ENCODE results near the gene OPCML. TPM values are rescaled to one million over a fixed set of nuclear protein-coding genes. Genes with fewer than 3 reads are reported as not detected.

OPCML gene
- polyA plus RNA-seq, 1 donor from 2014 or later, result 11.6 TPM

- Histone ChIP-seq H3K79me2 (replicated peaks; ENCODE audit: insufficient read depth, low read length) (no peaks in the 10 kb centered on the region), H3K9ac (ENCODE audit: low read length) (no peak overlapping the region), H3K9me2 (ENCODE audit: insufficient read depth, low read length) (no peaks in the 10 kb centered on the region), H3F3A (ENCODE audit: insufficient read depth, low read length, poor library complexity, severe bottlenecking) (no peaks in the 10 kb centered on the region), H4K20me1 (ENCODE audit: insufficient read depth) (no peaks in the 10 kb centered on the region), H3K4me3 (ENCODE audit: low read length) (no peak overlapping the region), H3K27ac (ENCODE audit: low read length) (no peak overlapping the region), H3K36me3 (ENCODE audit: insufficient read depth, low read length) (no peaks in the 10 kb centered on the region), H3K27me3 (ENCODE audit: insufficient read depth, low read depth, low read length) (no peaks in the 10 kb centered on the region), H2AFZ (ENCODE audit: low read depth, low read length) (no peak overlapping the region), H3K4me2 (ENCODE audit: low read length) (no peak overlapping the region), H3K9me3 (ENCODE audit: low read length) (no peaks in the 10 kb centered on the region)
- TF ChIP-seq SMC3 (conservative IDR thresholded peaks at IDR 0.05; ENCODE audit: poor library complexity) (no peak), POLR2AphosphoS5 (IDR thresholded peaks at IDR 0.05) (no peak), MXI1 (conservative IDR thresholded peaks at IDR 0.05; ENCODE audit: poor library complexity, severe bottlenecking) (no peak), CTCF (IDR thresholded peaks at IDR 0.05; ENCODE audit: poor library complexity, severe bottlenecking) (no peak), RAD21 (conservative IDR thresholded peaks at IDR 0.05) (no peak), REST (IDR thresholded peaks at IDR 0.05; ENCODE audit: borderline replicate concordance) (no peak), EZH2 (IDR thresholded peaks at IDR 0.05; ENCODE audit: borderline replicate concordance, insufficient read depth, low read length, poor library complexity, severe bottlenecking) (no peak), TAF1 (IDR thresholded peaks at IDR 0.05; ENCODE audit: low read depth) (no peak), EP300 (conservative IDR thresholded peaks at IDR 0.05; ENCODE audit: poor library complexity, severe bottlenecking) (no peak)
Measured at GRCh38 chr11:133506023-133506422, 26.3 kb downstream of the OPCML start.

- Histone ChIP-seq H3K36me3 (ENCODE audit: insufficient read depth, low read length) (no peaks in the 10 kb centered on the region), H3K4me3 (ENCODE audit: low read length) (no peak overlapping the region), H3K9me3 (ENCODE audit: low read length) (no peaks in the 10 kb centered on the region), H3K9ac (ENCODE audit: low read length) (no peak overlapping the region), H3K4me2 (ENCODE audit: low read length) (no peak overlapping the region), H3K79me2 (replicated peaks; ENCODE audit: insufficient read depth, low read length) (no peaks in the 10 kb centered on the region), H2AFZ (ENCODE audit: low read depth, low read length) (no peak overlapping the region), H3K9me2 (ENCODE audit: insufficient read depth, low read length) (no peaks in the 10 kb centered on the region), H3K27me3 (ENCODE audit: insufficient read depth, low read depth, low read length) (no peaks in the 10 kb centered on the region), H3K27ac (ENCODE audit: low read length) (no peak overlapping the region), H4K20me1 (ENCODE audit: insufficient read depth) (no peaks in the 10 kb centered on the region), H3F3A (ENCODE audit: insufficient read depth, low read length, poor library complexity, severe bottlenecking) (no peaks in the 10 kb centered on the region)
- TF ChIP-seq EP300 (conservative IDR thresholded peaks at IDR 0.05; ENCODE audit: poor library complexity, severe bottlenecking) (no peak), REST (IDR thresholded peaks at IDR 0.05; ENCODE audit: borderline replicate concordance) (no peak), RAD21 (conservative IDR thresholded peaks at IDR 0.05) (no peak), SMC3 (conservative IDR thresholded peaks at IDR 0.05; ENCODE audit: poor library complexity) (no peak), EZH2 (IDR thresholded peaks at IDR 0.05; ENCODE audit: borderline replicate concordance, insufficient read depth, low read length, poor library complexity, severe bottlenecking) (no peak), CTCF (IDR thresholded peaks at IDR 0.05; ENCODE audit: poor library complexity, severe bottlenecking) (no peak), MXI1 (conservative IDR thresholded peaks at IDR 0.05; ENCODE audit: poor library complexity, severe bottlenecking) (no peak), POLR2AphosphoS5 (IDR thresholded peaks at IDR 0.05) (no peak), TAF1 (IDR thresholded peaks at IDR 0.05; ENCODE audit: low read depth) (no peak)
Measured at GRCh38 chr11:133504906-133505305, 27.4 kb downstream of the OPCML start.
